Stimulated activated CD8-positive, alpha-beta memory T cell treated with anti-CD3 and anti-CD28 coated beads, Interleukin-12 subunit alpha, Interleukin-12 subunit beta, amount 100 ng/mL, for 24 hours (primary cell): Measurements from ENCODE around the gene SFXN3.
"Not testable (repeated sequence)": the region's sequence is repeated elsewhere in the genome, so short reads cannot be mapped to it uniquely, and the experiment has no call there.

Experiments used
- DNase-seq: peaks from one replicate; pipeline ENCODE4 v3.0.0-alpha.2; 2020; ENCODE audit errors: extremely low read depth

Gene SFXN3

GRCh38 chr10:101015582-101015973 lies 15.5 kb upstream of the SFXN3 start:
- DNase-seq = no peak

GRCh38 chr10:101016814-101017213 lies 14.2 kb upstream of the SFXN3 start:
- DNase-seq = no peak

- no peak for DNase-seq
These were observed 12.9 kb upstream of the SFXN3 start for GRCh38 chr10:101018118-101018599.

GRCh38 chr10:101018600-101019439 lies 12.2 kb upstream of the SFXN3 start:
- no peak for DNase-seq

GRCh38 chr10:101019440-101019703 lies 11.7 kb upstream of the SFXN3 start:
- DNase-seq = no peak

- no peak for DNase-seq
These were observed 10.5 kb upstream of the SFXN3 start for GRCh38 chr10:101020427-101021075.

- no peak for DNase-seq
These were observed 9.8 kb upstream of the SFXN3 start for GRCh38 chr10:101021239-101021638.

GRCh38 chr10:101021692-101022251 lies 9.3 kb upstream of the SFXN3 start:
- DNase-seq = no peak

GRCh38 chr10:101022967-101023705 lies 7.9 kb upstream of the SFXN3 start:
- no peak for DNase-seq

GRCh38 chr10:101027106-101027720 lies 3.8 kb upstream of the SFXN3 start:
- DNase-seq = no peak

GRCh38 chr10:101028446-101029337 lies 2.3 kb upstream of the SFXN3 start:
- DNase-seq = no peak

GRCh38 chr10:101029520-101030295 lies 1.3 kb upstream of the SFXN3 start:
- DNase-seq = no peak

GRCh38 chr10:101030496-101031127 lies 422 bp upstream of the SFXN3 start:
- no peak for DNase-seq

GRCh38 chr10:101031796-101032636 lies 982 bp downstream of the SFXN3 start:
- no peak for DNase-seq

- no peak for DNase-seq
These were observed 1.7 kb downstream of the SFXN3 start for GRCh38 chr10:101032637-101033224.

GRCh38 chr10:101033276-101033675 lies 2.2 kb downstream of the SFXN3 start:
- no peak for DNase-seq

GRCh38 chr10:101034404-101034803 lies 3.4 kb downstream of the SFXN3 start:
- not testable (repeated sequence) for DNase-seq

- no peak for DNase-seq
These were observed 4.3 kb downstream of the SFXN3 start for GRCh38 chr10:101035314-101035713.
